Fibroblast of villous mesenchyme (primary cell): ENCODE results near the gene CNTNAP2. TPM values are rescaled to one million over a fixed set of nuclear protein-coding genes. Genes with fewer than 3 reads are reported as not detected.

ENCODE experiments used
- DNase-seq: peaks from one replicate; pipeline ENCODE4 v3.0.0-alpha.2; 2010; ENCODE audit warnings: low read depth
- H3K4me3 ChIP-seq: 2 replicates; pipeline ENCODE4 v1.5.1; 2011; ENCODE audit warnings: low read depth, mild to moderate bottlenecking, low read length
- CTCF ChIP-seq: IDR thresholded peaks from 2 replicates; pipeline ENCODE4 v1.5.1; 2012; ENCODE audit warnings: low read depth, mild to moderate bottlenecking, low read length; ENCODE audit not compliant: insufficient read depth
- total RNA-seq: library from RNA; depleted of rRNA; stranded (reverse); fragments of >200 nt; gene quantifications from 2 replicates; pipeline ENCODE4 v1.2.3, GENCODE V29; 2012

Gene CNTNAP2
- total RNA-seq, 1 donor, result not detected

GRCh38 chr7:147605323-147605722 is 1488.7 kb downstream of the CNTNAP2 start:
- DNase-seq, result no peak
- no peak overlapping the region for H3K4me3 ChIP-seq
- no peak for TF ChIP-seq CTCF

GRCh38 chr7:147607157-147607800 is 1490.7 kb downstream of the CNTNAP2 start:
- H3K4me3 ChIP-seq, result no peak overlapping the region
- no peak for TF ChIP-seq CTCF
- DNase-seq, result no peak

- TF ChIP-seq CTCF, result no peak
- no peak for DNase-seq
- H3K4me3 ChIP-seq, result no peak overlapping the region
Observed at GRCh38 chr7:147611431-147611830, 1494.8 kb downstream of the CNTNAP2 start.

- TF ChIP-seq CTCF, result no peak
- DNase-seq, result no peak
- no peak overlapping the region for H3K4me3 ChIP-seq
Observed at GRCh38 chr7:147635288-147635687, 1518.7 kb downstream of the CNTNAP2 start.

- no peak overlapping the region for H3K4me3 ChIP-seq
- no peak for DNase-seq
- no peak for TF ChIP-seq CTCF
Observed at GRCh38 chr7:147636553-147636952, 1520.0 kb downstream of the CNTNAP2 start.

- DNase-seq, result no peak
- TF ChIP-seq CTCF, result no peak
Observed at GRCh38 chr7:147638566-147638965, 1522.0 kb downstream of the CNTNAP2 start.

GRCh38 chr7:147639037-147639436 is 1522.4 kb downstream of the CNTNAP2 start:
- no peak overlapping the region for H3K4me3 ChIP-seq
- no peak for DNase-seq
- no peak for TF ChIP-seq CTCF

More at GRCh38 chr7:147638566-147638965, 1522.0 kb downstream of the CNTNAP2 start:
- H3K4me3 ChIP-seq, result no peak overlapping the region
